MM.1S (cell line): ENCODE data around the gene AGXT.

Experiments used
- DNase-seq: peaks from one replicate; pipeline ENCODE4 v3.0.0-alpha.2; 2015
- H2AFZ ChIP-seq: fragments of 300-600 bp; sonication (generic); 2 replicates; pipeline ENCODE4 v1.6.0; 2016; ENCODE audit warnings: antibody characterized with exemption, low read length
- H3F3A ChIP-seq: fragments of 300-600 bp; sonication (generic); 2 replicates; pipeline ENCODE4 v1.6.1; 2016; ENCODE audit warnings: mild to moderate bottlenecking, antibody characterized with exemption, low read length, moderate library complexity, mixed read lengths; ENCODE audit not compliant: insufficient read depth
- H3K27ac ChIP-seq: fragments of 300-600 bp; sonication (generic); 2 replicates; pipeline ENCODE4 v1.5.1; 2016; ENCODE audit warnings: mild to moderate bottlenecking, low read length
- H3K27me3 ChIP-seq: fragments of 300-600 bp; sonication (generic); replicated peaks from 2 replicates; pipeline ENCODE4 v1.6.0; 2016; ENCODE audit warnings: low read length; ENCODE audit not compliant: insufficient read depth
- H3K36me3 ChIP-seq: fragments of 300-600 bp; sonication (generic); replicated peaks from 2 replicates; pipeline ENCODE4 v1.6.1; 2016; ENCODE audit warnings: mild to moderate bottlenecking, low read length, mixed read lengths; ENCODE audit not compliant: insufficient read depth
- H3K4me1 ChIP-seq: fragments of 300-600 bp; sonication (generic); 2 replicates; pipeline ENCODE4 v1.6.1; 2016; ENCODE audit warnings: low read length, mixed read lengths
- H3K4me2 ChIP-seq: fragments of 300-600 bp; sonication (generic); 2 replicates; pipeline ENCODE4 v1.6.0; 2016; ENCODE audit warnings: low read depth, low read length
- H3K4me3 ChIP-seq: fragments of 300-600 bp; sonication (generic); 2 replicates; pipeline ENCODE4 v1.5.1; 2016; ENCODE audit warnings: low read length, mixed read lengths
- H3K79me2 ChIP-seq: fragments of 300-600 bp; sonication (generic); 2 replicates; pipeline ENCODE4 v1.6.1; 2016; ENCODE audit warnings: mixed run types, low read length, mixed read lengths
- H3K9ac ChIP-seq: fragments of 300-600 bp; sonication (generic); 2 replicates; pipeline ENCODE4 v1.6.1; 2016; ENCODE audit warnings: low read length, mixed read lengths
- H3K9me2 ChIP-seq: fragments of 300-600 bp; sonication (generic); replicated peaks from 2 replicates; pipeline ENCODE4 v1.6.1; 2016; ENCODE audit warnings: mild to moderate bottlenecking, low read length, mixed read lengths; ENCODE audit not compliant: insufficient read depth
- H3K9me3 ChIP-seq: fragments of 300-600 bp; sonication (generic); replicated peaks from 2 replicates; pipeline ENCODE4 v1.6.1; 2016; ENCODE audit warnings: mild to moderate bottlenecking, low read length, mixed read lengths; ENCODE audit not compliant: insufficient read depth
- H4K20me1 ChIP-seq: fragments of 300-600 bp; sonication (generic); 2 replicates; pipeline ENCODE4 v1.6.1; 2016; ENCODE audit warnings: mild to moderate bottlenecking, low read length, moderate library complexity, mixed read lengths; ENCODE audit not compliant: insufficient read depth
- EZH2 ChIP-seq: fragments of 300-600 bp; sonication (generic); optimal IDR thresholded peaks from 2 replicates; pipeline ENCODE3; 2017; ENCODE audit warnings: low read depth, mild to moderate bottlenecking, antibody characterized with exemption, low read length, mixed read lengths
- EZH2phosphoT487 ChIP-seq: fragments of 300-600 bp; sonication (generic); IDR thresholded peaks from 2 replicates; pipeline ENCODE4 v1.6.1; 2018; ENCODE audit warnings: antibody characterized with exemption, low read length
- TF ChIP-seq, protein P1 (sequence below): fragments of 300-600 bp; sonication (generic); IDR thresholded peaks from 2 replicates; pipeline ENCODE4 v1.5.1; 2016; ENCODE audit warnings: antibody characterized with exemption, low read length, mixed read lengths

Gene AGXT

DNA sequence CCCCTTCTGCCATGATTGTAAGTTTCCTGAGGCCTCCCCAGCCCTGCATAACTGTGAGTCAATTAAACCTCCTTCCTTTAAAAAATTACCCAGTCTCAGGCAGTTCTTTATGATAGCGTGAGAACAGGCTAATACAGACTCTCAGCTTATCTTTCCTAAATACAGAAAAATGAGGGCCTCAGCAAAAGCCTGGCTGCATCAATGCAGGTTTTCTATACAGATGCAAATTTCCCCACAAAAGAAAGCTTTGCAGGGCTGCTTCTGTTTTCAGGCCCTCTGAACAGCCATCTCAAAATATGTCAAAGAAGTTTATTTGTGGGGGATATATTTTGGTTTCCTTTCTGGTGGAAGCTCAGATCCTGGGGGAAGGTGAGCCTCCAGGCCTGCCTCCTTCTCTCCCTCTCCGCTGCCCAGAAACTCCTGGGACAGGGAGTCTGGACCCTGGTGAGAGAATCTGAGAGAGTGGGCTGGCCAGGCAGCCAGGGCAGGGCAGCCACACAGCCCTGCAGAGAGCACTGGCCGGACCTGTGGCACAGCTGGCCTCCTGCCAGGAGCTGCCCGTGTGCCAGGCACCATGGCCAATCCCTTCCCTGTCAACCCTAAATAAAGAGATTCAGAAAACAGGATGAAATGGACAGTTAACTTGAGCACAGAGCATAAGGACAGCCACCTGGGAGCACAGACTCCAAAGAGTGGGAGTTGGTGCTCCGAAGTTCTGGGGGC lies 21.6 kb upstream of the AGXT start:
- Histone ChIP-seq H3F3A (no peaks in the 10 kb centered on the region), H2AFZ (no peak overlapping the region), H3K4me3 (no peak overlapping the region), H3K36me3 (no peaks in the 10 kb centered on the region), H4K20me1 (no peaks in the 10 kb centered on the region), H3K4me2 (no peak overlapping the region), H3K9ac (no peak overlapping the region), H3K27ac (no peak overlapping the region), H3K9me2 (no peaks in the 10 kb centered on the region), H3K79me2 (no peaks in the 10 kb centered on the region), H3K9me3 (no peaks in the 10 kb centered on the region), H3K27me3 (peaks cover 43% of the 10 kb centered on the region), H3K4me1 (no peaks in the 10 kb centered on the region)
- DNase-seq, result no peak
- TF ChIP-seq EZH2, result no peak
- TF ChIP-seq EZH2phosphoT487, result no peak
- TF ChIP-seq, protein P1, sequence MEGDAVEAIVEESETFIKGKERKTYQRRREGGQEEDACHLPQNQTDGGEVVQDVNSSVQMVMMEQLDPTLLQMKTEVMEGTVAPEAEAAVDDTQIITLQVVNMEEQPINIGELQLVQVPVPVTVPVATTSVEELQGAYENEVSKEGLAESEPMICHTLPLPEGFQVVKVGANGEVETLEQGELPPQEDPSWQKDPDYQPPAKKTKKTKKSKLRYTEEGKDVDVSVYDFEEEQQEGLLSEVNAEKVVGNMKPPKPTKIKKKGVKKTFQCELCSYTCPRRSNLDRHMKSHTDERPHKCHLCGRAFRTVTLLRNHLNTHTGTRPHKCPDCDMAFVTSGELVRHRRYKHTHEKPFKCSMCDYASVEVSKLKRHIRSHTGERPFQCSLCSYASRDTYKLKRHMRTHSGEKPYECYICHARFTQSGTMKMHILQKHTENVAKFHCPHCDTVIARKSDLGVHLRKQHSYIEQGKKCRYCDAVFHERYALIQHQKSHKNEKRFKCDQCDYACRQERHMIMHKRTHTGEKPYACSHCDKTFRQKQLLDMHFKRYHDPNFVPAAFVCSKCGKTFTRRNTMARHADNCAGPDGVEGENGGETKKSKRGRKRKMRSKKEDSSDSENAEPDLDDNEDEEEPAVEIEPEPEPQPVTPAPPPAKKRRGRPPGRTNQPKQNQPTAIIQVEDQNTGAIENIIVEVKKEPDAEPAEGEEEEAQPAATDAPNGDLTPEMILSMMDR, result no peak

DNA sequence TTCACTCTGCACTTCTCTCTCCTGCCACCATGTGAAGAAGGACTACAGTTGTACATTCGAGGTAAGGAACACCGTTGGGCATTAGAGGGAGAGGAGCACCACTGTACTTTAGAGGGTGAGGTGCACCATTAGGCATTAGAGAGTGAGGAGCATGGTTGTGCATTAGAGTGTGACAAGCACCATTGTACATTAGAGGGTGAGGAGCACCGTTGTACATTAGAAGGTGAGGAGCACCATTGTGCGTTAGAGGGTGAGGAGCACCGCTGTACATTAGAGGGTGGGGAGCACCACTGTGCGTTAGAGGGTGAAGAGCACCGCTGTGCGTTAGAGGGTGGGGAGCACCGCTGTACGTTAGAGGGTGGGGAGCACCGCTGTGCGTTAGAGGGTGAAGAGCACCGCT lies 20.8 kb upstream of the AGXT start:
- Histone ChIP-seq H3K4me1 (no peaks in the 10 kb centered on the region), H3K27ac (no peak overlapping the region), H3K79me2 (no peaks in the 10 kb centered on the region), H3K27me3 (peaks cover 47% of the 10 kb centered on the region), H3F3A (no peaks in the 10 kb centered on the region), H4K20me1 (no peaks in the 10 kb centered on the region), H3K9me3 (no peaks in the 10 kb centered on the region), H3K9ac (no peak overlapping the region), H2AFZ (no peak overlapping the region), H3K36me3 (no peaks in the 10 kb centered on the region), H3K4me2 (no peak overlapping the region), H3K9me2 (no peaks in the 10 kb centered on the region), H3K4me3 (no peak overlapping the region)
- DNase-seq, result no peak
- TF ChIP-seq, protein P1, result no peak
- TF ChIP-seq EZH2 (no peak), EZH2phosphoT487 (no peak)

DNA sequence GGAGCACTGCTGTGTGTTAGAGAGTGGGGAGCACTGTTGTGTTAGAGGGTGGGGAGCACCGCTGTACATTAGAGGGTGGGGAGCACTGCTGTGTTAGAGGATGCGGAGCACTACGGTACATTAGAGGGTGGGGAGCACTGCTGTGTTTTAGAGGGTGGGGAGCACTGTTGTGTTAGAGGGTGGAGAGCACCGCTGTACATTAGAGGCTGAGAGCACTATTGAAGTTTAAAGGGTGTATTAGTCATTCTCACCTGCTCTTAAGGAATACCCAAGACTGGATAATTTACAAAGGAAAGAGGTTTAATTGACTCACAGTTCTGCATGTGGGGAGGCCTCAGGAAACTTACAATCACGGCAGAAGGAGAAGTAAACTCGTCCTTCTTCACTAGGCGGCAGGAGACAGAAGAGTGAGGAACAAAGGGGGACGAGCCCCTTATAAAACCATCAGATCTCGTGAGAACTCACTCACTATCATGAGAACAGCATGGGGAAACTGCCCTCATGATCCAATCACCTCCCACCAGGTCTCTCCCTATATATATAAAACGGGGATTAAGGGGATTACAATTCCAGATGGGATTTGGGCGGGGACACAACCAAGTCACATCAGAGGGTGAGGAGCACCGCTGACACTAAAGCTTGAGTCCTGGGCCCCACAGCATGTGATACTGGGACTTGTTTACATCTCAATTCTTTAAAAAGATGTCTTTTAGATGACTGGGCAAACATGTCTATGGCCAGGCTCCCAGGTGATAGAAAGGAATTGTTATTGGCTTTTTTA lies 19.5 kb upstream of the AGXT start:
- Histone ChIP-seq H3K79me2 (no peaks in the 10 kb centered on the region), H3K4me3 (no peak overlapping the region), H3K9ac (no peak overlapping the region), H4K20me1 (no peaks in the 10 kb centered on the region), H3K36me3 (no peaks in the 10 kb centered on the region), H3K27me3 (peaks cover 46% of the 10 kb centered on the region), H3K4me2 (no peak overlapping the region), H3F3A (no peaks in the 10 kb centered on the region), H2AFZ (no peak overlapping the region), H3K27ac (no peak overlapping the region), H3K9me2 (no peaks in the 10 kb centered on the region), H3K9me3 (no peaks in the 10 kb centered on the region), H3K4me1 (no peaks in the 10 kb centered on the region)
- no peak for TF ChIP-seq EZH2
- TF ChIP-seq, protein P1, result no peak
- TF ChIP-seq EZH2phosphoT487, result no peak
- DNase-seq, result no peak
